Smooth muscle cell (in vitro differentiated cells): ENCODE results near the gene ARAF. TPM values are rescaled to one million over a fixed set of nuclear protein-coding genes. Genes with fewer than 3 reads are reported as not detected.

Experiments used
- DNase-seq: peaks from one replicate; lab custom pipeline; 2025; ENCODE audit not compliant: unreplicated experiment; lab: John Stamatoyannopoulos, UW
- H2AFZ ChIP-seq: fragments of 200-600 bp; sonication (generic); 2 replicates; pipeline ENCODE4 v1.6.0; 2016; ENCODE audit warnings: antibody characterized with exemption, low read depth, mild to moderate bottlenecking
- H3F3A ChIP-seq: fragments of 200-600 bp; sonication (generic); 2 replicates; pipeline ENCODE4 v1.6.0; 2017; ENCODE audit warnings: antibody characterized with exemption, low read depth
- H3K27ac ChIP-seq: fragments of 200-600 bp; sonication (generic); 2 replicates; pipeline ENCODE4 v1.5.1; 2016; ENCODE audit warnings: low read depth, mild to moderate bottlenecking
- H3K27me3 ChIP-seq: fragments of 200-600 bp; sonication (generic); 2 replicates; pipeline ENCODE4 v1.6.1; 2016; ENCODE audit warnings: low read depth, mild to moderate bottlenecking
- H3K36me3 ChIP-seq: fragments of 200-600 bp; sonication (generic); 2 replicates; pipeline ENCODE4 v1.5.1; 2016; ENCODE audit warnings: low read depth
- H3K4me1 ChIP-seq: fragments of 200-600 bp; sonication (generic); 2 replicates; pipeline ENCODE4 v1.5.1; 2016; ENCODE audit warnings: low read depth
- H3K4me2 ChIP-seq: fragments of 200-600 bp; sonication (generic); 2 replicates; pipeline ENCODE4 v1.6.0; 2016; ENCODE audit warnings: mild to moderate bottlenecking
- H3K4me3 ChIP-seq: fragments of 200-600 bp; sonication (generic); 2 replicates; pipeline ENCODE4 v1.5.1; 2016; ENCODE audit warnings: mild to moderate bottlenecking
- H3K79me2 ChIP-seq: fragments of 200-600 bp; sonication (generic); 2 replicates; pipeline ENCODE4 v1.6.0; 2016; ENCODE audit warnings: low read depth, mild to moderate bottlenecking
- H3K9ac ChIP-seq: fragments of 200-600 bp; sonication (generic); 2 replicates; pipeline ENCODE4 v1.6.0; 2016; ENCODE audit warnings: low read depth
- H3K9me3 ChIP-seq: fragments of 200-600 bp; sonication (generic); replicated peaks from 2 replicates; pipeline ENCODE4 v1.5.1; 2016; ENCODE audit warnings: low read depth
- H4K20me1 ChIP-seq: fragments of 200-600 bp; sonication (generic); 2 replicates; pipeline ENCODE4 v1.6.0; 2016; ENCODE audit warnings: low read depth
- CTCF ChIP-seq: fragments of 200-600 bp; sonication (generic); IDR thresholded peaks from 2 replicates; pipeline ENCODE4 v1.5.1; 2017; ENCODE audit warnings: borderline replicate concordance, mild to moderate bottlenecking, antibody characterized with exemption; ENCODE audit not compliant: insufficient read depth, poor library complexity, severe bottlenecking
- WGBS: methylation state at CpG from one replicate; pipeline ENCODE4 v1.1.7; 2016; ENCODE audit warnings: low lambda C conversion rate; 5-methylcytosine and 5-hydroxymethylcytosine counted together
- polyA plus RNA-seq: library from polyadenylated mRNA; unstranded; fragments of >200 nt; fragmentation: Nextera tagmentation; extraction: Ambion mirVana; gene quantifications from 2 replicates; pipeline ENCODE4 v1.2.1, GENCODE V29; 2016
- total RNA-seq: library from RNA; depleted of rRNA; stranded (reverse); fragments of >200 nt; gene quantifications from 2 replicates; pipeline ENCODE4 v1.2.3, GENCODE V29; 2014

ARAF gene
- total and polyA plus RNA-seq, 2 experiments from 2014 or later = 33.1 to 63.1 TPM

- no peaks in the 10 kb centered on the region for H4K20me1 ChIP-seq
- no peak overlapping the region for H2AFZ ChIP-seq
- no peak for TF ChIP-seq CTCF
- no peak overlapping the region for H3K27ac ChIP-seq
- DNase-seq = no peak
- H3K9me3 ChIP-seq = no peaks in the 10 kb centered on the region
- WGBS = 80% methylated on average over 8 of the region's 8 CpGs
- no peak overlapping the region for H3K9ac ChIP-seq
- no peaks in the 10 kb centered on the region for H3F3A ChIP-seq
- no peaks in the 10 kb centered on the region for H3K36me3 ChIP-seq
- no peaks in the 10 kb centered on the region for H3K4me1 ChIP-seq
- no peak overlapping the region for H3K4me3 ChIP-seq
- H3K4me2 ChIP-seq = no peak overlapping the region
- no peaks in the 10 kb centered on the region for H3K27me3 ChIP-seq
- H3K79me2 ChIP-seq = no peaks in the 10 kb centered on the region
Observed at GRCh38 chrX:47529548-47529947, 31.5 kb upstream of the ARAF start.

DNA sequence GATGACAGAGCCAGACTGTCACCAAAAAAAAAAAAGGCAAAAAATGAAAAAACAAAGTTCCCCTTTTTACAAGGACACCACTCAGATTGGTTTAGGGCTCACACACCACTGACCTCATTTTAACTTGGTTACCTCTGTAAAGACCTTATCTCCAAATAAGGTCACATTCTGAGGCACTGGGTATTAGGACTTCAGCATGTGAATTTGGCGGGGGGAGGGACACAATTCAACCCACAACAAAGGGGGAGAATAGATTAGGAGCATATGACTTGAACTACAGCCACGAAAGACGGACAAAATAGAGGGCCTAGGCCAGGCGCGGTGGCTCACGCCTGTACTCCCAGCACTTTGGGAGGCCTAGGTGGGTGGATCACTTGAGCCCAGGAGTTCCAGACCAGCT lies 31.0 kb upstream of the ARAF start:
- TF ChIP-seq CTCF = no peak
- Histone ChIP-seq H4K20me1 (no peaks in the 10 kb centered on the region), H3K4me2 (no peak overlapping the region), H3F3A (no peaks in the 10 kb centered on the region), H2AFZ (no peak overlapping the region), H3K4me3 (no peak overlapping the region), H3K79me2 (no peaks in the 10 kb centered on the region), H3K27me3 (no peaks in the 10 kb centered on the region), H3K27ac (no peak overlapping the region), H3K9ac (no peak overlapping the region), H3K36me3 (no peaks in the 10 kb centered on the region), H3K4me1 (no peaks in the 10 kb centered on the region), H3K9me3 (no peaks in the 10 kb centered on the region)
- 88% methylated on average over 6 of the region's 6 CpGs for WGBS
- DNase-seq = no peak

GRCh38 chrX:47539860-47540259 lies 21.1 kb upstream of the ARAF start:
- Histone ChIP-seq H3K4me3 (no peak overlapping the region), H4K20me1 (no peaks in the 10 kb centered on the region), H3K9ac (no peak overlapping the region), H3K36me3 (no peaks in the 10 kb centered on the region), H2AFZ (no peak overlapping the region), H3K27me3 (no peaks in the 10 kb centered on the region), H3K9me3 (peaks cover 4% of the 10 kb centered on the region), H3K4me2 (no peak overlapping the region), H3F3A (no peaks in the 10 kb centered on the region), H3K79me2 (no peaks in the 10 kb centered on the region), H3K4me1 (peaks cover 6% of the 10 kb centered on the region), H3K27ac (no peak overlapping the region)
- DNase-seq = no peak
- no peak for TF ChIP-seq CTCF

- Histone ChIP-seq H3K27me3 (no peaks in the 10 kb centered on the region), H3K9me3 (peaks cover 4% of the 10 kb centered on the region), H4K20me1 (no peaks in the 10 kb centered on the region), H2AFZ (no peak overlapping the region), H3K9ac (no peak overlapping the region), H3F3A (no peaks in the 10 kb centered on the region), H3K36me3 (no peaks in the 10 kb centered on the region), H3K79me2 (no peaks in the 10 kb centered on the region), H3K4me2 (peak overlapping the region; percentile 67), H3K4me3 (peak overlapping the region; percentile 21), H3K4me1 (peaks cover 6% of the 10 kb centered on the region), H3K27ac (peak overlapping the region; percentile 65)
- DNase-seq = peak; percentile 1
- 47% methylated on average over 15 of the region's 15 CpGs for WGBS
- peak; percentile 44 for TF ChIP-seq CTCF
Observed at GRCh38 chrX:47540754-47541538, 20.1 kb upstream of the ARAF start.
